Measurements from ENCODE around the gene QRICH2. TPM values are rescaled to one million over a fixed set of nuclear protein-coding genes. Genes with fewer than 3 reads are reported as not detected.

QRICH2 gene
- total and polyA plus RNA-seq, 9 of the 15 experiments (the other 6 are each of a cell fraction or from before 2014, with no cell fraction given) = 0.03 to 1.6 (median 0.81) TPM

- TF ChIP-seq ZBTB40 (IDR thresholded peaks at IDR 0.05) (no peak), ZBTB40 (CRISPR knock-in tag; IDR thresholded peaks at IDR 0.05) (no peak), GATAD2B (IDR thresholded peaks at IDR 0.05; ENCODE audit: borderline replicate concordance) (no peak), ZNF431 (CRISPR knock-in tag; IDR thresholded peaks at IDR 0.05) (peak; percentile 57; the same call in 1 of the 2 replicates), HDAC2 (IDR thresholded peaks at IDR 0.05) (0 out of 2 replicates have a peak, but pooled peaks have one; percentile 68), ZBTB2 (IDR thresholded peaks at IDR 0.05) (peak; percentile 73), EZH2 (IDR thresholded peaks at IDR 0.05; ENCODE audit: borderline replicate concordance, low read depth, low read length) (no peak), NFXL1 (CRISPR knock-in tag; IDR thresholded peaks at IDR 0.05) (no peak), POLR2B (IDR thresholded peaks at IDR 0.05; ENCODE audit: low read depth, partially characterized antibody) (peak; percentile 73), ELF1 (tag; IDR thresholded peaks at IDR 0.05) (no peak)
- TF ChIP-seq, protein P1, sequence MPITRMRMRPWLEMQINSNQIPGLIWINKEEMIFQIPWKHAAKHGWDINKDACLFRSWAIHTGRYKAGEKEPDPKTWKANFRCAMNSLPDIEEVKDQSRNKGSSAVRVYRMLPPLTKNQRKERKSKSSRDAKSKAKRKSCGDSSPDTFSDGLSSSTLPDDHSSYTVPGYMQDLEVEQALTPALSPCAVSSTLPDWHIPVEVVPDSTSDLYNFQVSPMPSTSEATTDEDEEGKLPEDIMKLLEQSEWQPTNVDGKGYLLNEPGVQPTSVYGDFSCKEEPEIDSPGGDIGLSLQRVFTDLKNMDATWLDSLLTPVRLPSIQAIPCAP (CRISPR knock-in tag; IDR thresholded peaks at IDR 0.05; ENCODE audit: borderline replicate concordance) = no peak
- TF ChIP-seq, protein P2, sequence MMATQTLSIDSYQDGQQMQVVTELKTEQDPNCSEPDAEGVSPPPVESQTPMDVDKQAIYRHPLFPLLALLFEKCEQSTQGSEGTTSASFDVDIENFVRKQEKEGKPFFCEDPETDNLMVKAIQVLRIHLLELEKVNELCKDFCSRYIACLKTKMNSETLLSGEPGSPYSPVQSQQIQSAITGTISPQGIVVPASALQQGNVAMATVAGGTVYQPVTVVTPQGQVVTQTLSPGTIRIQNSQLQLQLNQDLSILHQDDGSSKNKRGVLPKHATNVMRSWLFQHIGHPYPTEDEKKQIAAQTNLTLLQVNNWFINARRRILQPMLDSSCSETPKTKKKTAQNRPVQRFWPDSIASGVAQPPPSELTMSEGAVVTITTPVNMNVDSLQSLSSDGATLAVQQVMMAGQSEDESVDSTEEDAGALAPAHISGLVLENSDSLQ (IDR thresholded peaks at IDR 0.05) = no peak
These were observed 45.7 kb upstream of the QRICH2 start, which contains the start of gene PRPSAP1 (continued) for GRCh38 chr17:76353599-76354316.

Measured in K562 (cell line).